OCI-LY3 (cell line): ENCODE data around the gene CPAMD8.
"Not testable (repeated sequence)": the region's sequence is repeated elsewhere in the genome, so short reads cannot be mapped to it uniquely, and the experiment has no call there.

ENCODE experiments used
- H2AFZ ChIP-seq: fragments of 200-600, 300-600 bp; shearing (Covaris generic); 2 replicates; pipeline ENCODE4 v1.6.0; 2014; ENCODE audit warnings: antibody characterized with exemption, low read depth, low read length
- H3K27ac ChIP-seq: fragments of 200-600, 300-600 bp; sonication (generic); 2 replicates; pipeline ENCODE4 v1.5.1; 2014; ENCODE audit warnings: mild to moderate bottlenecking, low read length, moderate library complexity, mixed read lengths
- H3K27me3 ChIP-seq: fragments of 200-600, 300-600 bp; sonication (generic); 2 replicates; pipeline ENCODE4 v1.6.1; 2014; ENCODE audit warnings: low read depth, low read length, mixed read lengths
- H3K36me3 ChIP-seq: fragments of 200-600, 300-600 bp; sonication (generic); replicated peaks from 2 replicates; pipeline ENCODE3; 2014; ENCODE audit warnings: low read depth, low read length, mixed read lengths
- H3K4me1 ChIP-seq: fragments of 300-600, 200-600 bp; sonication (generic); 2 replicates; pipeline ENCODE4 v1.6.1; 2014; ENCODE audit warnings: low read length, mixed read lengths
- H3K4me2 ChIP-seq: fragments of 200-600, 300-600 bp; sonication (generic); 2 replicates; pipeline ENCODE4 v1.6.1; 2014; ENCODE audit warnings: low read length, mixed read lengths
- H3K4me3 ChIP-seq: fragments of 300-600, 200-600 bp; sonication (generic); 2 replicates; pipeline ENCODE4 v1.5.1; 2014; ENCODE audit warnings: antibody characterized with exemption, mild to moderate bottlenecking, low read length, moderate library complexity
- H3K79me2 ChIP-seq: fragments of 300-600, 200-600 bp; shearing (Covaris generic); 2 replicates; pipeline ENCODE4 v1.6.1; 2014; ENCODE audit warnings: mild to moderate bottlenecking, low read length, mixed read lengths
- H3K9ac ChIP-seq: fragments of 300-600, 200-600 bp; shearing (Covaris generic); 2 replicates; pipeline ENCODE4 v1.6.0; 2014; ENCODE audit warnings: mild to moderate bottlenecking, low read length, moderate library complexity
- H3K9me3 ChIP-seq: fragments of 200-600, 300-600 bp; shearing (Covaris generic); 2 replicates; pipeline ENCODE4 v1.6.1; 2014; ENCODE audit warnings: low read length, mixed read lengths; ENCODE audit not compliant: insufficient read depth
- H4K20me1 ChIP-seq: fragments of 200-600, 300-600 bp; sonication (generic); 2 replicates; pipeline ENCODE4 v1.6.1; 2016; ENCODE audit warnings: low read length, mixed read lengths; ENCODE audit not compliant: insufficient read depth
- CTCF ChIP-seq: fragments of 200-600, 300-600 bp; sonication (generic); IDR thresholded peaks from 2 replicates; pipeline ENCODE4 v1.5.1; 2014; ENCODE audit warnings: antibody characterized with exemption, low read length, low read depth
- EZH2phosphoT487 ChIP-seq: fragments of 200-600 bp; shearing (Covaris generic); IDR thresholded peaks from 2 replicates; pipeline ENCODE4 v1.6.1; 2018; ENCODE audit warnings: antibody characterized with exemption, mixed run types, low read depth

CPAMD8 gene

GRCh38 chr19:16944626-16945363 lies 81.8 kb downstream of the CPAMD8 start:
- Histone ChIP-seq H3K4me3 (no peak overlapping the region), H3K27me3 (no peaks in the 10 kb centered on the region), H3K4me1 (no peaks in the 10 kb centered on the region), H3K9me3 (no peaks in the 10 kb centered on the region), H2AFZ (no peak overlapping the region), H4K20me1 (no peaks in the 10 kb centered on the region), H3K79me2 (no peaks in the 10 kb centered on the region), H3K27ac (no peak overlapping the region), H3K9ac (no peak overlapping the region), H3K36me3 (no peaks in the 10 kb centered on the region), H3K4me2 (no peak overlapping the region)
- TF ChIP-seq EZH2phosphoT487 (no peak), CTCF (no peak)

DNA sequence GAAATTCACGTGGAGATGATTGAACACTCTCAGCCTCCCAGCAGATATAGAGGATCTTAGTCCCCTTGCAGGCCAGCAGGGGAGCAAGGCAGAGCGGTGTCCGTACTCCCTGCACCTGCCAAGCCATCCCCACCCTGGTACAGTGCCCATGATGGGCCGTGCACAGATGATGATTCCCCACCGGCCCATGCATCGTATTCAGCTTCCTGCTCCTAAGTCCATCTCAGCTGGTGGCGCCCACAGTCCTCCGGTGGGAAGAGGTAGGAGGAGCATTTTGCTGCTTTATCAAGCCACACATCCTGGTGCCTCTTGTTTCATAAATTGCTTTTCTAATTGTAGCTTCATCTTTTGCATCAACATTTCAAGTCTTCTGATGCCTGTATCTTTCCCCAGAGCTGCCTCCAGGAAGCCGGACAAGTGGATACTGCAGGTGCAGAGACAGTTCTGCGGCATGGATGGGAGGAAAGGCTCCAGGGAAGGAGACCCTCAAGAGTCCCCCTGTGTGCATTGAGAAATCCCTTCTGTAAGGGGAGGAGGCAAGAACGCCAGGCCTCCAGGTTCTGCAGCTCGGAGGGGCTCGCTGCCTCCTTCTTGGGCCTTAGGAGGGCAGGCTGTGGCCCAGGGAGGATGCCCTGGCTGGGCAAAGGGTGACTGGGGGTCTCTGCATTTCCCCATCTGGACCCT lies 82.5 kb downstream of the CPAMD8 start:
- no peaks in the 10 kb centered on the region for H3K4me1 ChIP-seq
- no peaks in the 10 kb centered on the region for H3K36me3 ChIP-seq
- no peak for TF ChIP-seq CTCF
- no peak for TF ChIP-seq EZH2phosphoT487
- no peaks in the 10 kb centered on the region for H4K20me1 ChIP-seq
- no peak overlapping the region for H3K4me3 ChIP-seq
- H3K9me3 ChIP-seq: no peaks in the 10 kb centered on the region
- no peak overlapping the region for H3K27ac ChIP-seq
- H3K79me2 ChIP-seq: no peaks in the 10 kb centered on the region
- H3K27me3 ChIP-seq: no peaks in the 10 kb centered on the region
- H3K9ac ChIP-seq: no peak overlapping the region
- no peak overlapping the region for H3K4me2 ChIP-seq
- no peak overlapping the region for H2AFZ ChIP-seq

DNA sequence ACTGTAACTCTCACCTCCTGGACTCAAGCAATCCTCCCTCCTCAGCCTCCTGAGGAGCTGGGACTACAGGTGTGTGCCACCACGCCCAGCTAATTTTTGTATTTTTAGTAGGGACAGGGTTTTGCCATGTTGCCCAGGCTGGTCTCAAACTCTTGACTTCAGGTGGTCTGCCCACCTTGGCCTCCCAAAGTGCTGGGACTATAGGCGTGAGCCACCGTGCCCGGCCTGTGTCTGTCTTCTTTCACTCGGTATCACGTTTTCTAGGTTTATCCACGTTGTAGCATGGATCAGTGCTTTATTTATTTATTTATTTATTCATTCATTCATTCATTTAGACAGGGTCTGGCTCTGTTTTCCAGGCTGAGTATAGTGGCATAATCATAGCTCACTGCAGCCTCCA lies 83.5 kb downstream of the CPAMD8 start:
- not testable (repeated sequence) for H3K9me3 ChIP-seq, H4K20me1 ChIP-seq, H3K79me2 ChIP-seq

DNA sequence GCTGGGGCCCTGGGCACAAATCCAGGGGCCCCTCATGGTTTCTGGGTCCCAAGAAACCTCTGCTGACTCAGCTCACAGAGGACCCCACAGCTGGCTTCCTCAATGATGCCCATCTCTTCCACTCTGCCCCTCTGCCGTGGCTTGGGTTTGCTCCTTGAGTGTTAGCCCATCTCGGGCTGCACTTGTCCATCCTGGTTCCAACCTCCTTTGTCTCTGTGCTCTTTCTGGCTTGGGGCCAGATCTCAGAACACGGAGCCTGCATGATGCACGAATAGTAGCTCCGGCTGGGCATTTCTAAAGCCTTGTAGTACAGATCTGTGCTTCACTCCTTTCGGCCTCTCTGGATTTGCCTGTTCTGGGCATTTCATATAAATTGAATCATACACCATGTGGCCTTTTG lies 84.0 kb downstream of the CPAMD8 start:
- Histone ChIP-seq H3K9ac (no peak overlapping the region), H3K36me3 (no peaks in the 10 kb centered on the region), H3K4me2 (no peak overlapping the region), H3K79me2 (no peaks in the 10 kb centered on the region), H3K27ac (no peak overlapping the region), H3K4me3 (no peak overlapping the region), H3K9me3 (no peaks in the 10 kb centered on the region), H2AFZ (no peak overlapping the region), H3K4me1 (no peaks in the 10 kb centered on the region), H3K27me3 (no peaks in the 10 kb centered on the region), H4K20me1 (no peaks in the 10 kb centered on the region)
- TF ChIP-seq CTCF (no peak), EZH2phosphoT487 (no peak)

More for the DNA sequence above, 83.5 kb downstream of the CPAMD8 start:
- H3K4me3 ChIP-seq, H3K9ac ChIP-seq, H2AFZ ChIP-seq, H3K36me3 ChIP-seq, H3K4me1 ChIP-seq, H3K4me2 ChIP-seq, H3K27me3 ChIP-seq, H3K27ac ChIP-seq: not testable (repeated sequence)
